Stimulated activated CD4-positive, alpha-beta T cell treated with anti-CD3 and anti-CD28 coated beads, Interleukin-2, amount 100 ng/mL, for 24 hours (primary cell): ENCODE results near the gene ADCY5.

Experiments
- DNase-seq, 2 donors: peaks; one replicate each; pipeline ENCODE4 v3.0.0-alpha.2; 2020

ADCY5 gene

GRCh38 chr3:123322866-123323265, 126.0 kb downstream of the ADCY5 start:
- DNase-seq: no peak

- no peak for DNase-seq
These were observed 127.1 kb downstream of the ADCY5 start for GRCh38 chr3:123321806-123322205.

DNA sequence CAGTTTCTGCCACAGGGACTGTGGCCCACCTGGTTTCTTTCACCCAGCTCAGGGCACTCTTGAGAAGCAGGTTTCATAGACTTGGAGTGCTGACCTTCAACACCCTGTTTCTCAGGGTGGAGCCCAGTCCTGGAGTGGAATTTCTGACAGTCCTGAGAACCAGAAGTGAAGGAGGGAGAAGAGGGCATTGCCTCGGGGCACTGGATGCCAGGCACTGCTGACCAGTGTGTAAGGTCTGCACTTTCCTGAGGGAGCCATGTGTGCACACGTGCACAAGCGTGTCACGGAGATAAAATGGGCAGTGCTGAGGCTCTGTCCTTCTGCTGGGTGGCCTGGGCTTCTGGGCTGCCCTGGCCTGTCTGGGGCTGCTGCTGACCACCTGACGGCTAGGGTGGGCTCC, 128.7 kb downstream of the ADCY5 start:
- no peak for DNase-seq

DNA sequence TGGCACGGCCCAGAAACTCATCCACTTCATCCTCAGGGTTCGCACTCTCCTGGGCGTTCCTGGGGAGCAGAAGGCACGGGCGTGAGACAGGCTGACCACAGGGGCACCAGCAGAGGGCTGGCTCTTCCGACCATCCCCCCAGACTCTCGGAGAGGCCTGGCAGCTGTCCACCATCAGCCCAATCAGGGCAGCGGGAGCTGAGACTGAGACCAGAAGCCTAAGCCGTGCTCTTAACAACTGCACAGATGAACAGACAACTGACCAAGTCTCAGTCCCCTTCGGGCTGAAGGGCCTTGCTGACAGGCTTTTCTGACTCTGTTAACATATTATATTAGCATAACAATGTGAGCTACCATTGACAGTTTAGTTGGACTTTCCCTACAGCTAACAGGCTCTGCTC, 129.1 kb downstream of the ADCY5 start:
- no peak for DNase-seq

- DNase-seq: no peak
These were observed 130.5 kb downstream of the ADCY5 start for GRCh38 chr3:123318374-123318773.

GRCh38 chr3:123317716-123318115, 131.2 kb downstream of the ADCY5 start:
- no peak for DNase-seq

- DNase-seq: no peak
These were observed 133.7 kb downstream of the ADCY5 start for GRCh38 chr3:123315271-123315595.

DNA sequence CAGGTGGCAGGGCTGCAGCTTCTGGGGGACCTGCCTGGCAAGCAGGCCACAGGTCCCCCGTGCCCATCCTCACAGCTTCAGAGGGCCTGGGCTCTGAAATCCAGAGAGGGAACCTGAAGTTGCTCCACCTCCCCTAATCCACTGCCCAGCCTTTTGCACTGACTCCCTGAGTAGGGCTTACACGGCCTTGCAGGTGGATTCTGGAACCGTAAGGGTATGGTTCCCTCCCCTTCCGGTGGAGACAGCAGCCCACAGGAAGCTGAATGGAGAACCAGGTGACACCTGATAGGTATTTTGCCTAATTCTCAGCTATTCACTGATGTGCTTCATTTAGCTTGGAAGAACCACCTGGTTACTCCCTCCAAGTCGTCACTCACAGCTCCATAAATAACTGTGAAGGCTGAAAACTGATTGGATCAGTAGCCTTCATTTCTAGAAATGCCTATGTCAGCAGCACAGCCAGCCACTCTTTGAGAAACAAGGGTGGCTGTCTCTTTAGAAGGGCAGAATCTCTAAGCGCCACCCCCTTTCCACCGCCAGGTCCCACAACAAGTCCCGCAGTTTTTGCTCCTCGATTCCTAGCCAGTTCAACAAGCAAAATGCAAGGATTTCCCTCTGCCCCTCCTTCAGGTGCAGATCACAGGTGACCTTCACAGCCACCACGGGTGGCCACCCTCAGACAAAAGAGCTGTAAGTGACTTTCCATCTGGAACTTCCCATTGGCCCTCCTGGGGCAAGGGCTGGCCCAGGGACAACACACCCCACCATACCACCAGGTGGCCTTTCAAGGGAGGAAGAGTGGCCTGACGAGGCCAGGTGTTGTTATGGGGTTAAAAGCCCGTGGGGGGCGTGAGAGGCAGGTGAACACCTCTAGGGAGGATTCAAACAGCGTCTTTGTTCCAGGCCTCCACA, 134.3 kb downstream of the ADCY5 start:
- no peak for DNase-seq

DNA sequence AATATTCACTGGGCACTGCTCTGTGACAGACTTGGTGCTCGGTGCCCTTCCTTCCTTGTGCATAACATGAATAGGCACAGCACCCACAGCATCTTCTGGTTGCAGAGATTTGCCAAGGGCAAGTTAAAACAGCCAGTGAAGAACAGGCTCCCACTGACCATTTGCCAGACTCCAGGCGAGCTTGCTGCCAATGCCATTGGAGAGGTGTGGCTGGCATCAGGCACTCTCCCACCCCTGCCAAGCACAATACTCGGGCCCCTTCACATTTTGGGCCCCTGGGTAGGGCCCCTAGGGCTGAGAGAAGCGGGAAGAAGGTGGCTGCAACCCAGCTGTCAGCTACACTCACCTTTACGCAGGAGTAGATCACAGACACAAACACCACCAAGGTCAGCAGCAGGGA, 135.0 kb downstream of the ADCY5 start:
- DNase-seq: no peak

DNA sequence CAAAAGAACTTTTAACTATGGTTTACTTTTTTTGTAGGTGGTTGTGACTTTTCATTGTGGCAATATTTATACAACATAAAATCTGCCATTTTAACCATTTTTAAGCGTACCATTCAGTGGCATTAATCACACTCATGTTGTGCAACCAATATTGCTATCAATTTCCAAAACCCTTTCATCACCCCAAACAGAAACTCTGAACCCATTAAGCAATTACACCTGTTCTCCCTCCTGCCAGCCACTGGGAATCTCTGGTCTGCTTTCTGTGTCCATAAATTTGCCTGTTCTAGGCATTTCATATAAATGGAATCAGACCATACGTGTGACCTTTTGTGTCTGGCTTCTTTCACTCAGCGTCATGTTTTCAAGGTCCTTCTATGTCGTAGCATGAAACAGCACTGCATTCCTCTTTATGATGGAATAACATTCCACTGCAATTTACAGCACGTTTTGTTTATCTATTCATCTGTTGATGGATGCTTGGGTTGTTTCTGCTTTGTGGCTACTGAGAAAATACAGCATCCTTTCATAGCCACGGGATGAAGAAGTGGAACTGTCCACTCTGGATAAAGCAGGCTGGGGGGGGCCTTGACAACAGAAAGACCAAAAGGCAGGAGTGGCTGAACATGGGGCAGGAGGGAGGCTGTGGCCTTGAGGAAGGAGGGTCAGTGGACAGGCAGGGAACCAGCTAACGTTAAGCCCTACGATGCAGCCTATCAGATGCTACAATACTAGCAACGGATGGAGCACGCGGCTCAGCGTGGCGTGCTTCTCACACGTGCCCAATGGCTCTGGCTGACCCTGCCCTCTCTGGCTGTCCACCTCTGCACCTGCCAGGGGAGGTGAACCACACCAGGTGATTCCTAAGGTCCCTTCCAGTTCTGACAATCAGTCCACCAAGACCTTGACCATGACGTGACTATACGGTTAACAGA, 136.3 kb downstream of the ADCY5 start:
- DNase-seq: no peak

GRCh38 chr3:123311201-123311600, 137.7 kb downstream of the ADCY5 start:
- DNase-seq: no peak

- no peak for DNase-seq
These were observed 138.1 kb downstream of the ADCY5 start for GRCh38 chr3:123310741-123311140.

- DNase-seq: no peak
These were observed 138.7 kb downstream of the ADCY5 start for GRCh38 chr3:123310186-123310585.

GRCh38 chr3:123307064-123307463, 141.8 kb downstream of the ADCY5 start:
- DNase-seq: no peak

DNA sequence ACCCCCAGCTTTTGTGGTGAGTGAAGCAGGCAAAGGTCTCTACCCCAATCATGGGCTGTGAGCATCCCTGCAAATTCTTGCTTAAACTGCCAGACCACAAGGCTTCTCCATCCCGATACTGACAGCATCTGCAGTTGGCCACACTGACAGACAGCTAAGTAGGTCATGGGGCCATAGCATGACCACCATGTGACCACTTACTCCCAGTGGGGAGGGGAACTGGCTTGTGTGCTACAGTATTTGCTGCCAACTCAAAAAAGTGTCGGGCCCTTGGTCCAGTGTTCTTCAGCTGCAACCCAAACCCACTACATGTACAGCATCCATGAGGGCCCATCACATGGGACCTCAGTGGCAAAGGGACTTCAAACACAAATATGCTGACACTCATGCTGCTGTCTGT, 143.7 kb downstream of the ADCY5 start:
- no peak for DNase-seq

DNA sequence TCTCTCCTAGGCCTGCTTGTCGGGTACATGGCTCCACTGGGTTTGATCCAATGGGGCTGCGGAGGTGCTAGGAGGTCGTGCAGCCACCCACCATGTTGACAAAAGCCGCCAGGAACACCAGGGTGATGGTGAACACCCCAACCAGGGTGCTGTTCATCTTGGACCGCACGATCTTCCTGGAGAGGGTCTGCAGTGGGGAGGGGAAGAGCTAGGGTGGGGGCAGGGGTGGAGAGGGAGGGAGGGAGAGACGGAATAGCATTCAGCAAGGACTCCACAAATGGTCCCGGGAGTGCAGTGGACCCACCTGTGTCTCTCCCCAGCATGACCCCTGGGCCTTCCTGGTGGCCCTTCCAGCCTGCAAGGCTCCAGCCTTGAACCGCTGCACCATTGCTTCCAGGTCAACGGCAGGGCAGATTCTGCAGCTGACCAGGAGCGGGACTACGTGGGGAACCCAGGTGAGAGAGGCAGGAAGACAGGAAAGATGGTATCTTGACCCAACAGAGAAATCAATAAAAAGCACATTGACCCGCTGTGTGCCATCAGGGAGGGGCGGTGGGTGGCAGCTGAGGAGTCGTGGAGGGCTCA, 144.8 kb downstream of the ADCY5 start:
- no peak for DNase-seq

DNA sequence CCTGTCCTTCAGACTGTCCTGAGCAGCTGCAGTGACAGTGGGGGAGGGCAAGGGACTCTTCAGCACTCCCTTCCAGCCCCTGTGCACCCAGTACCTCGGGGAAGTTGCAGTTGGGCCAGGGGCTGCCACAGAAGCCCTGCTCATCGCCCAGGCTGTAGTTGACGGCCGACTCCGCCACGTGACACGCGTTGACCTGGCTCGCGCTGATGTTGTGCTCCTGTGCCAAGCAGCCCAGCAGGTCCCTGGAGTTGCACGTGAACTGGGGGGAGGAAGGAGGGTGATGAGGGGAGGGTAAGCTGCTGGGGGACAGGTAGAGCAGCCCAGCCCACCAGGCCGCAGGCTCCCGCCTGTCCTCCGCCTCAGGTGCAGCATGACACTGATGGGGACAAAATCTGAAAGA, 145.9 kb downstream of the ADCY5 start:
- no peak for DNase-seq

- no peak for DNase-seq
These were observed 147.3 kb downstream of the ADCY5 start for GRCh38 chr3:123301331-123302184.

DNA sequence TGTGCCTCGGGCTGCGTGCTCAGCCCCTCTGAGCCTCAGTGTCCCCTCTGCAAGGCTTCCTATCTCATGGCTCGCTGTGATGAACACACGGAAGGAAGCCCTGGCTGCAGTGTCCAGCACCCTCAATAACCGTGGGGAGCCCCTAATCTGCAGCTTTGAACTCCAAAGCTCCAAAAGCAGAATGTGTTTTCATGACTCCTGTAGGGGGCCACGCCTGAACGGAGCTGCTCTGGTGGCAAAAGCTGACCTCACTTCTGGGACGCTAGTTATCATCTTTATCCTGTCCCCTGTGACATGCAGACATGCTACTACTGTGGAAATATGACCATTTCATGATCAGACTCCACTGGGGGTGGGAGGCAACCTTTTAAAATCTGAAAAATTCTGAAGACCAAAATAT, 148.3 kb downstream of the ADCY5 start:
- no peak for DNase-seq

GRCh38 chr3:123300056-123300455, 148.8 kb downstream of the ADCY5 start:
- DNase-seq: no peak

GRCh38 chr3:123299581-123299980, 149.3 kb downstream of the ADCY5 start:
- DNase-seq: no peak

- DNase-seq: no peak
These were observed 150.0 kb downstream of the ADCY5 start for GRCh38 chr3:123298903-123299302.

- DNase-seq: no peak
These were observed 151.3 kb downstream of the ADCY5 start for GRCh38 chr3:123297627-123297899.
